Fibroblast of pulmonary artery (primary cell): Measurements from ENCODE around the gene MEPE.

Experiments
- DNase-seq: peaks from one replicate; pipeline ENCODE4 v3.0.0-alpha.2; 2010; ENCODE audit warnings: low read depth
- H3K4me3 ChIP-seq: replicated peaks from 2 replicates; pipeline ENCODE4 v1.5.1; 2011; ENCODE audit warnings: low read depth, mild to moderate bottlenecking, control low read depth, low read length, moderate library complexity
- TF ChIP-seq, protein P1 (sequence below): IDR thresholded peaks from 2 replicates; pipeline ENCODE4 v1.5.1; 2011; ENCODE audit warnings: mild to moderate bottlenecking, control low read depth, low read length, inconsistent platforms; ENCODE audit errors: missing control alignments

MEPE gene

DNA sequence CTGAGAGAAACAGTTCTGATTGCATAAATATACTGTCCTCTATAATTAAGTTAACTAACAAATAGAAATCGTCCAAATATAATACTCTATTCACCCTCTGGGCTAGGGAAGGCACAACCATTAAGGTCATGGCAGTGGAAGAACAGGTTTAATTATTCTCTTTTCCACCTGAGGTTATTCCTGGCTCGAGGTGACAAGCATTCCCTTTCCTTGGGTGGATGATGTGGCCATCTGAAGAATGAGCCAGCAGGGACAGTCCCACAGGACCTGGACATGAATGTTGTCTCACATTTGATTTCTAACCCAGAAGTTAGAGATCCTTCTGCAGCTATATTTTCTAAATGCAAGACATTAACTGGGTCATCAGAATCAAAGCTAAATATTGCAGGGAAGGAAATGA lies 27.9 kb upstream of the MEPE start:
- no peak for DNase-seq
- TF ChIP-seq, protein P1, sequence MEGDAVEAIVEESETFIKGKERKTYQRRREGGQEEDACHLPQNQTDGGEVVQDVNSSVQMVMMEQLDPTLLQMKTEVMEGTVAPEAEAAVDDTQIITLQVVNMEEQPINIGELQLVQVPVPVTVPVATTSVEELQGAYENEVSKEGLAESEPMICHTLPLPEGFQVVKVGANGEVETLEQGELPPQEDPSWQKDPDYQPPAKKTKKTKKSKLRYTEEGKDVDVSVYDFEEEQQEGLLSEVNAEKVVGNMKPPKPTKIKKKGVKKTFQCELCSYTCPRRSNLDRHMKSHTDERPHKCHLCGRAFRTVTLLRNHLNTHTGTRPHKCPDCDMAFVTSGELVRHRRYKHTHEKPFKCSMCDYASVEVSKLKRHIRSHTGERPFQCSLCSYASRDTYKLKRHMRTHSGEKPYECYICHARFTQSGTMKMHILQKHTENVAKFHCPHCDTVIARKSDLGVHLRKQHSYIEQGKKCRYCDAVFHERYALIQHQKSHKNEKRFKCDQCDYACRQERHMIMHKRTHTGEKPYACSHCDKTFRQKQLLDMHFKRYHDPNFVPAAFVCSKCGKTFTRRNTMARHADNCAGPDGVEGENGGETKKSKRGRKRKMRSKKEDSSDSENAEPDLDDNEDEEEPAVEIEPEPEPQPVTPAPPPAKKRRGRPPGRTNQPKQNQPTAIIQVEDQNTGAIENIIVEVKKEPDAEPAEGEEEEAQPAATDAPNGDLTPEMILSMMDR: no peak
- no peak overlapping the region for H3K4me3 ChIP-seq

DNA sequence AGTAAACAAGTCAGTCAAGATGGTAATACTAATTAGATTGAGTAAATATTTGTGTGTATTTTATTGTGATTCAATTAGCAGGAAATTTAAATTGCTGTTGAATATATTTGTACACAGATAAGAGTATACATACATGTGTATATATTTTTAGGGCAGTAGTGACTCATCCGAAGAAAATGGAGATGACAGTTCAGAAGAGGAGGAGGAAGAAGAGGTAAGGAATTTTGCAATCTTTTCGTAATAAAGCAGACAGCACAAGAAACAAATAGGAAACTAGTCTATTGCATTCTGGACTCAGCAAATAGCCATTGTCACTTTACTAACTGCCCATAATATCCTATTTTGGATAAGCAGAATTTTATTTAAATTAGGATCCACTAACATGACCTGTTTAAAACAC lies 26.8 kb upstream of the MEPE start:
- H3K4me3 ChIP-seq: no peak overlapping the region
- peak; percentile 22 for DNase-seq
- TF ChIP-seq, protein P1: no peak

DNA sequence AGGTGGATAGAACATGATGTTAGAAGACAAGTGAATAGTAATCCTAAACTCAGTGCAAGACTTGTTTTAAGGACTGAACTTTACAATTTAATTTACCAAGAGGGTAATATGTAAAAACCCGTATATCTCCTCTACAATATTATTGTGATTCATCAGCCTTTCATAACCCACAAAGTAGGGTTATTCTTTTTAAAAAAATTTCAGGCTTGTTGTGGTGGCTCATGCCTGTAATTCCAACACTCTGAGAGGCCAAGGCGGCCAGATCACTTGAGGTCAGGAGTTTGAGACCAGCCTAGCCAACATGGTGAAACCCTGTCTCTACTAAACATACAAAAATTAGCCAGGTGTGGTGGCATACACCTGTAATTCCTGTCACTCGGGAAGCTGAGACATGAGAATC lies 26.2 kb upstream of the MEPE start:
- TF ChIP-seq, protein P1: no peak
- peak; percentile 20 for DNase-seq
- H3K4me3 ChIP-seq: no peak overlapping the region

DNA sequence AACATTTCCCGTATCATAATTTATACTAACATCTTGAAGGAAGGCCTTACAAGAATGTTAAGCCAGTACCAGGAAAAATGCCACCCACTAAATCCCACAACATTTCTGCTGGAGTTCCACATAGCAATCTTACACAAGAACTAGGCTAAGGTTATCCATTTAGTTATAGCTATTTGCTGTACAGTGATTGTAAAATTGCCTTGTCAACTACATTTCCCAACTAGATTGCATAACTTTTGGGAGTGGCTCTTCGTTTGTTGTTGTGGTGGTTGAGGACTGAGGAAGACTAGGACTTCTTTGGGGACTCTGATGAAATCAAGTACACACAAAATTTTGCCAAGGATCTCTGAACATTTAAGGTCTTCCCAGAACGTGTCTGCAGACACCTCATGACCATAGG lies 25.4 kb upstream of the MEPE start:
- peak; percentile 16 for DNase-seq
- H3K4me3 ChIP-seq: no peak overlapping the region
- TF ChIP-seq, protein P1: no peak

DNA sequence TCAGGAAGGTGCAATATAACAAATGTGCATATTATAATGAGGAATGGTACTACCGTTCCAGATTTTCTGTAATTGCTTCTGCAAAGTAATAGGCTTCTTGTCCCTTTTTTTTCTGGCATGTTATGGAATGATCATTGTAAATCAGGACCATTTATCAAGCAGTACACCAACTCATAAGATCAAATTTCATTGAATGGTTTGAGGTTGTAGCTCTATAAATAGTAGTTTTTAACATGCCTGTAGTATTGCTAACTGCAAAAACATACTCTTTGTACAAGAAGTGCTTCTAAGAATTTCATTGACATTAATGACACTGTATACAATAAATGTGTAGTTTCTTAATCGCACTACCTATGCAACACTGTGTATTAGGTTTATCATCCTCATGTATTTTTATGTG lies 20.8 kb upstream of the MEPE start:
- no peak for DNase-seq
- TF ChIP-seq, protein P1: no peak

DNA sequence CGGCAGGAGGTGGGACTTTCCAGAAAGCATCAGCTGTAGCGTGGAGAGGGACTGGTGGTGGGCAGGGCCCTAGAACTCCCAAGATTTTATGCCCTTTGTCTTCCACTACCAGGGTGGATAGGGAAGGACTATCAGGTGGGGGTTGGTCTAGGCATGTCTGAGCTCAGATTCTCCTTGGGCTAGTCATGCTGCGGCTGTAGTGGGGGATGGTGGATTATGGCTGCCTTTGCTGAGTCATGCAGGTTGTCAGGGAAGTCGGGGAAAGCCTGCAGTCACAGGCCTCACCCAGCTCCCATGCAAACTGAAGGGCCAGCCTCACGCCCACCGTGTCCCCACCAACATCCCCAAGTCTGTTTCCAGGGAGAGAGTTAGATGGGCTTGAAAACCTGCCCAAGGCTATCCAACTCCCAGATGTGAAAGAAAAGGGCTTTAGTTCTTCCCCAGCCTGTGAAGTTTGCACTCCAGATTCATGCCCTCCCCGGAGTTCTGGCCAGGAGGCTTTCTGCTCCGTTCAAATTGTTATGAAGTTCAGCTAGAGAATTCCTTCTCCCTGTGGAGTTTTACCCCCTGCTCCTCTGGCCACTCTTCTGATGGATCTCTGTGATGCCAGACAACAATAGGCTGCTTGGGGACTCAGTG lies 13.4 kb upstream of the MEPE start:
- no peak overlapping the region for H3K4me3 ChIP-seq
- TF ChIP-seq, protein P1: no peak
- DNase-seq: peak; percentile 71

More for the DNA sequence above, 20.8 kb upstream of the MEPE start:
- no peak overlapping the region for H3K4me3 ChIP-seq

DNA sequence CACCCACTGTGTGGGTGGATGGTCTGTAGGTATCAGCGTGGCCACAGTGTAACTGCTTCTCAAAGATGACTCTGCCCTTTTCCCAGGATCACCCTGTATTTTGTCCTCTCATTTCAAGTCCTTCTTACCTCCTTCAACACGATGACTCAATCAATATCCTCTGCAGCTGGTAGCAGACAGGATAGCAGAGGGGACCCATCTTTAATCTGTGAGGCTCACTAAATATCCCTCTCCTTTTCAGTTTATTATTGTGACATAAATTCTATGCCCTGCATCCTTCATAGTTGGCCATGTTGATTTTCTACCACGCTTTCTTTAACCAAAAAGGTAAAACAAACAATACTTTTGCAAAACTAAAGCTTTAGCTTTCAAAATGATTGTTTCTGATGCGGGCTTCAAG lies 9.6 kb upstream of the MEPE start:
- TF ChIP-seq, protein P1: no peak
- DNase-seq: no peak
- no peak overlapping the region for H3K4me3 ChIP-seq
